ENCODE data around the gene B3GLCT.
"Not testable (repeated sequence)": the region's sequence is repeated elsewhere in the genome, so short reads cannot be mapped to it uniquely, and the experiment has no call there.

B3GLCT gene

DNA sequence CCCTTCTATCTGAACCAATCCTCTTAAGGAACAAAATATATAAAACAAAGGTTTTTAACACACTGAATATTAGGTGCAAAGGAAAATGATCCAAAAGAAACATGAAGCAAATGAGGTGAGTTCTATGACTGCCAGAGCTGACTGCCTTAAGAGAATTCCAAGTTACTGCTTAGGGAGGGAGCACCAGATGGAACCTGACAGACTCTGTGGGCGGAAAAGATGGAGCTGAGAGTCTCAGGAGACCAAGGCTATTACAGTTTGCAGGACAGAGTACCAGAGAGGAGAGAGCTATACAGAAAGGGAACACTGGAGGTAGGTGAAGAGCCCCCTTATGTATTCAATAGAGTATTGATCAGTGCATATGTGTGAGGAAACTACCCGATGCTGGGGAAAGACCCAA is 87.2 kb downstream of the B3GLCT start:
- no peak for DNase-seq

DNA sequence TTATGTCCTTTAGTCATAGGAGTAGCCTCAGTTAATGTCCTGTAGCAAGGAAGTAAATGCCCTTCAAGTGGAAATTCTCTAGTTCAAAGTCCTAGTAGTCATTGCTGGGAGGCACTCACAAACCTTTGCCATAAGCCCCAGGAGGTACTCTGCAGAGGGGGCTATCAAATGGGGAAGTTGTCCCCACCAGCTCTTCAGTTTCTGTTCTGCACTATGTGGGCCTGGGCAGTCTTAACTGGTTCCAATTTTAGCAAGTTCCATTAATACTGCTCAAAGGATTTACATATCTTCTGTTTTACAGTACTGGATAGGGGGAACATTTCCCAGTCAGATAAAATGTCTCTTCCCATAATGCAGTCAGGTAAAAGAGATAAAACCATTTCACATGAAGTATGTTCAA is 101.3 kb downstream of the B3GLCT start:
- DNase-seq = no peak

DNA sequence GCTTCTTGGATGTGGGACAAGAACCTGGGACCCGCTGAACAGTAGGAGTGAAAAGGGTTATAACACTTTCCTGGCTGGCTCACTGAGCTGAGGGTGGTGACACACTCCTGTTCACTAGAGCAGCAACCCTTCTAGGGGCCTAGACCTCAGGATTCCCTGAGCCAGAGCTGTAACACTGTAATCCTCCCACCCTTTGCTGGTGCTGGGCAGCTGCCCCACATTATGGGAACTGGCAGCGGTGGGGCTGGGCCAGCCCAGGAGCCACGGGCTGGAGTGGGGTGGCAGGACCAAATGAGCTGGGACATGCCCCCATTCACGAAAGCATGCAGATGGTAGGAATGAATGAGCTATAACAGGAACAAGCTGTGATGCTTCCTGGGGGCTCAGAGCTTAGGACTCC is 110.6 kb downstream of the B3GLCT start:
- no peak for DNase-seq

DNA sequence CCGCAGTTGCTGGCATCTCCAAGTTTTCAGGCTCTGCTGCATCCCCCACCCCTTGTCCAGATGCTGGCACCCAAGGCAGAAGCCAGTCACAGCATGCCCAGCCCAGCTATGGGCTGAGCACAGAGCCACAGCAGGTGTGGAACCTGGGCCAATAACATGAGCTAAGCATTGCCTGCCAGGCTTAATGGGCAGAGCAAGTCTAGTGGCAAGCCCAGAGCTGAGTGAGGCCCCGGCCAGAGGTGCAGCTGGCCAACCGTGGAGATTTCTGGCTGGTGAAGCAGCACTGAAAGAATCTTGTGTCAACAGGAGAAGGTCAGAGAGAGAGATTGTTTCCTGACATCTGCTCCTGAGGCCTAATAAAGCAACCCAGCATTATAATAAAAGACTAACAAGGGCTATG is 111.0 kb downstream of the B3GLCT start:
- DNase-seq = no peak

DNA sequence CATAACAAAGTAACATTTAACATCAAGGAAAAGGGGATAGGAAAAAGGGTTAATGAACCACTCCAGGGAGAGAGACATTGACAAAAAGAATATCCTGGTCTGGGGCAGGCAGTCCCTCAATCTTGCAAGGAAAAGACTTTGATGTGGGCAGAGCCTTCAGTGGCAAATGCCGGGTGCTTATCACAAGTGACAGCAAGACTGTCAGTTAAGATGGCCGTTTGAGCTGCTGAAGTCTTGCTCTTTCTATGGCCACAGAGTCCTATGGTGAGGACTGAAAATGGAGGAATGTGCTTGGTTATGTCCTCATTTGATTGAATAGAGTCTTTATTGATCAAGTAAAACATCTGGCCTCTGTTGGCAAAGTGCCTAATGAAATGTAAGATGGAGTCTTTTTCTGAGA is 112.1 kb downstream of the B3GLCT start:
- DNase-seq = no peak

DNA sequence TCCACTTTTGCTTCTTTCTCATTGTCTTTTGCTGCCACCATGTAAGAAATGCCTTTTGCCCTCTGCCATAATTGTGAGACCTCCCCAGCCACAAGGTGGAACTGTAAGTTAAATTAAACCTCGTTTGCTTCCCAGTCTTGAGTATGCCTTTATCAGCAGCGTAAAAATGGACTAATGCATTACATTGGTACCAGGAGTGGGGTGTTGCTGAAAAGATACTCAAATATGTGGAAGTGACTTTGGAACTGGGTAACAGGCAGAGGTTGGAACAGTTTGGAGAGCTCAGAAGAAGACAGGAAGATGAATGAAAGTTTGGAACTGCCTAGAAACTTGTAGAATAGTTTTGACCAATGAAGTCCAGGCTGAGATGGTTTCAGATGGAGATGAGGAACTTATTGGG is 115.2 kb downstream of the B3GLCT start:
- no peak for DNase-seq

DNA sequence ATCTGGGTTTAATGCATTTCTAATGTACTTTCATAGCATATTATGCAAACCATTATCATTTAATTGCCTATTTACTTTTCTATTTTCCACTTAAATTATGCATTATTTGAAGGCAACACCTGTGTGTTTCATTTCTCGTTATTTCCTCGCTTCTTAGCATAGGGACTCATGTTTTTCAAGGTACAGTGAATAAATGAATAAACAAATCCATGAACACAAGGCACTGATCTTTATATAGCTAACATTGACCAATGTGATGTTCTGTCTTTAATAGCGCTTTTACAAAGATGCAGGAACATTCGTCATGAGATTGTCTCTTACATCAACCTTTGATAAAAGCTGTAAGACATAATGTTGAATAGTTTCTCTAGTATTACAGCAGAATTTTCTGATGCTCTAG is 121.2 kb downstream of the B3GLCT start:
- DNase-seq = no peak

DNA sequence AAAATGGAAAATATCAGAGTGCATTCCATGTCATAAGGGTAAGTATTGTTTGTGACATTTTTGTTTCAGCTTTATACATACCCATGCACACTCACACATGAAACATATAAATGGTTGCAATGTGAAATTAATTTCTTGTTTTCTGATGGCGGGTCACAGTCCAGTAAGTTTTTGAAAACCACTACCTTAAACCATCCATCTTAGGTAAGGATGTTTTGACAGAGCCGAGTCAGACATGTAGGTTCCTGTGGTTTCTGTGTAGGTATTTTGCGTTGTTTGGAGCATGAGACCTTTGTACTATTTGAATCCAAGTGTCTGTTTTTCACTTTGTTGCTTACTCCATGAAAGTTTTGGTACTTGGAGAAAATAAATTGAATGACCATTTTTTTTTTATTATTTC is 121.7 kb downstream of the B3GLCT start:
- DNase-seq = no peak

DNA sequence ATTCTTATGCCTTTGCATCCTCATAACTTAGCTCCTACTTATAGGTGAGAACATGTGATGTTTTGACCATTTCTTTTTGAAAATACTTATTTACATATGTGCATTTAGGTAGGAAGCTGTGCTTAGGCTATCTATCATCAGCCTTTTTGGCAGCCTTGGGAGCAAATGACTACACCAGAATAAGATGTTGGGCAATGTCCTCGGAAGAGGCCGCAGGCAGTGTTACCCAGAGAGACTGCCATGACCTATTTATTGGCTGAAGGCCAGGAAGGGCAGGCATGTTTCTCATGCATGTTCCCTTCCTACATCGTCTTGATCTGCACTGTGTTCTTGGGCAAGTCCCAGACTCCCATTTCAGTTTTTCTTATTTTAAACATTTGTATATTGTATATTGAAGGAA is 122.3 kb downstream of the B3GLCT start:
- no peak for DNase-seq

DNA sequence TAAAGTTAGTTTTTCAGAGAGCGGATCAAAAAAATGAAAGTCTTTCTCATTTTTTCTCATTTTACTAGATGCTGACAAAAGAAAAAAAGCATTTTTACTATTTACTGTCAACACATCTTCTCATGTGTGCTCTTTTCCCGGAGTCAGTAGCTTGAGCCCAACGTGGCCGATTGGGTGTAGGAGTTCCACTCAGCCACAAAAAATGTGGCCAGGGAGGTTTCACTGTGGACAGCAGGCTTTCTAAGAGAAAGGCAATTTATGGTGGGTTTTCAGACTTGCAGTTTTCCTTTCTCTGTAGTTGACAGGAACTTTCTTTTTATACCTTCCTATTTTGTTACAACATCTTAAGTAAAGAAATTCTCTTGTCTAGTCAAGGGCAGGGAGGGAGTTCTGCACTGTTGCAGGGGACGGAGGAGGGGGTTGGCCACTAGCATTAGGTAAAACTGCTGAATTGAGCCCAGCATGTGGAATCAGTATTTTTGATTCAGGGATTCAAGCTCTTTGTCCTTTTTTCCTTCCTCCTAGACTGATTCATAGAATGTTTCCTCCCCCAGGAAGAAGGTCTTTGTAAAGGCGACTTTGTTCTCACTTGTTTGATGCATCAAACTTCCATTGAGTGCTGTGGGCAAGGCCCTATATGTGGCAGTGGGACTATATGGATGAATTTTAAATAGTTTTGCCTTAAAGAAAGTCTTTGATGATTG is 123.1 kb downstream of the B3GLCT start:
- DNase-seq = no peak

DNA sequence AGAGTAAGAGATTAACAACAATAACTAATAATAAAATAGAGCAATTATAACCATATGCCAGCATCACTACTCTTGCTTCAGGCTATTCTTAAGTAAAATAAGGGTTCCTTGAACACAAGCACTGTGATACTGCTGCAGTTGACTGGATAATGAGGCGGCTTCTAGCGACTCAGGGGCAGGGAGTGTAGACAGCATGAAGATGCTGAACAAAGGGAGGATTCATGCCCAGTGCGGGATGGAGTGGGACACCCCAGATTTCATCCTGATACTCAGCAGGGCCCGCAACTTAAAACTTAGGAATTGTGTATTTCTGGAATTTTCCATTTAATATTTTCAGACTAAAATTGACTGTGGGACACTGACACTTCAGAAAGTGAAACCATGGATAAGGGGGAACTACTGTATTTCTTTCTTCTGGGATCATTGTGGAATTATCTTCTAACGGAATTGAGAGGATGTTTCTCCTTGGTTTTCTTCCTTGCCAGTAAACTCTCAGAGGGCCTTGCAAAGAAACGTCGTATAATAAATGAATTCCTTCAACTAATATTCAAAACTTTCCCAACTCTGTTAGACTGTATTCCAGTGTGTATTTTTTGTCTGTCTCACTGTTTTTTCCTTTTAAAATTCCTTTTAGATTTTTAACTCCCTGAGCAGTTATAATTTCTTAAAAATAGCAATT is 127.5 kb downstream of the B3GLCT start:
- no peak for DNase-seq

DNA sequence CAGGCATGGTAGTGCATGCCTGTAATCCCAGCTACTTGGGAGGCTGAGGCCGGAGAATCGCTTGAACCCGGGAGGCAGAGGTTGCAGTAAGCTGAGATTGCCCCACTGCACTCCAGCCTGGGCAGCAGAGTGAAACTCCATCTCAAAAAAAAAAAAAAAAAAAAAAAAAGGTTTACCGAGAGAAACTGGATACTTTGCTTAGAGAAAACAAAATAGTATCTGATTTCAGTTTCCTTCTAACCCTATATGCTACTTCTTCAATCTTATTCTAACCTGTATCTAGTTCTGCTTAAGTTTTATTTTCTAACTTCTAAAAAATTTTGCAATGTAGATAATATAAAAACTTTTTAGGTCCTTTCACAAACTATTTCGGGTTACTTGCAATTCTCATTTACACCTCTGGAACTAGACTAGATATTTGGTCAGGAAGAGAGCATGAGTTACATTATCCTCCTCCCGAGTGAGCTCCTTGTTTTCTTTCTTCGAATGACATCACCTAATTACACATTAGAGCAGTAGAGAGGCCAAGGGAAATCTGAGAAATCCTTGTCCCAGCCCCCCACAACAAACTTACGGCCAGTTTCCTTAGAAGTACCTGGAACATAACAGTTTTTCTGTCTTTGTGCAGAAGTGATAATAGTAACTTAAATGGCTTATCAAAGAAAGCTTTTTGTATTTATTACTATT is 128.9 kb downstream of the B3GLCT start:
- no peak for DNase-seq

DNA sequence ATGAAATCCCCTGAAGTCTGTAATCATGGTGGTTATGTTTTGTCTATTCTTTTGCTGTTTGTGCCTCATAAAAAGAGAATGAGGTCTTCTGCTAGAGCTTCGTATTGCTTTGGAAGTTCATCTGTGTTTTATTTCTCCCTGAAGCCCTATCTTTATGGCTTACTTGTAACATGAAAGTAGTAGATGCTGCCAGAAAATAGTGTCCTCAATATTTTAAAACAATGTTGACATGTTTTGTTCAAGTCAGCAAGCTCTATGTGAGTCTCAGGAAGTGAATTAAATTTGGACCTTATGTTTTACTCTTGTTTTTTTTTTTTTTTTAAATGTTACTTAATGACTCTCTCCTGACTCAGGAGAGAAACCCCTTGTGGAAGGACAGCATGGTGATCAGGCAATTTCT is 130.5 kb downstream of the B3GLCT start:
- DNase-seq = no peak

DNA sequence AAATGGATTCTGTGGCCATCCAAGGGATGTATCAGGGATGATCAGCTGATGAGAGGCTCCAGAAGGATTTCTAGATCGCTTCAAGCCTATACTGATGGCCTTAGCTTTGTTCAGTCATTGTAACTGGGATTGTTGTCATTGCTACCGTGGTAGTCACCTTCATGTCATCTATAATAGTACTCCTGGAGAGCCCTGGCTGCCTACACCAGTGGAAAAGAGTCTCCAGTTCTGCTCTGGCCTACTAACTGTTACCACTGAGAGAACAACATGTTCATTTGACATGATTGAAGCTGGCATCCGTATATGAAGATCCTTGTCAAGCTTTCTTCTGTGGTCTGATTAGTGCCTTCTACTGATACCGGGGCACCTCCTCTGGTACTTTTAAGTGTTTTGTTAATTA is 131.3 kb downstream of the B3GLCT start:
- no peak for DNase-seq

DNA sequence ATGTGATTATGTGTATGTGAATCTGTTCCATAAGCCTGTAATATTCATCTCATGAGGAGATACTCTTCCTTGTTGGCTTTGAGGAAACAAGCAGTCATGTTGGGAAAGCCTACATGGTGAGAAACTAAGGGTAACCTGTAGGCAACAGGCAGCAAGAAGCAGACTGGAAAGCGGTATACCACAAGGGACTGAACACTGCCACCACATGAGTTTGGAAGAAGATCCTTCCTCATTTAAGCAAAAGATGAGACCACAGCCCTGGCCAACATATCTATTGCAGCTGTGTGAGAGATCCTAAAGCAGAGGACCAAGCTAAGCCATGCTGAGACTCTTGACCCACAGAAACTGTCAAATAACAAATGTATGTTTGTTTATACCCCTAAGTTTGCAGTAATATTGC is 134.8 kb downstream of the B3GLCT start:
- DNase-seq = no peak

DNA sequence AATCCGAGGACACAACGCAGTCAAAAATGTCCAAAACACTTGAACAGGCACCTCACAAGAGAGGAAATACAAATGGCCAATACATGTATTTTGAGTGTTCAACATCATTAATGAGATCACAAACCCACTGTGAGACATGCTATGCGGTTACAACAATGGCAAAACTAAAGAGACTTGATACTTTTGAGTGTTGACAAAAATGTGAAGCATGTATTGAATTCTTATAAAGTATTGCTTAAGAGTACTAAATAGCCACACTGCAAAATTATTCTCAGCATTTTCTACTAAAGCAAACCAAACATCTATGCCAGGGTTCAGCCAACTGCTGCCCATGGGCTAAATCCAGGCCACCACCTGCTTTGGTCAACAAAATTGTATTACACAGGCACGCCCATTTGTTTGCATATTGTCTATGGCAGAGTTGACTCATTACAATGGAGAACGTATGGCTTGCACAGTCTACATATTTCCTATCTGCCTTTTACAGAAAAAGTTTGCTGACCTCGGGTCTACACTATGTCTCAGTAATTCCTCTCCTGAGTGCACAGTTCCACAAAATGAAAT is 135.3 kb downstream of the B3GLCT start:
- DNase-seq = no peak

DNA sequence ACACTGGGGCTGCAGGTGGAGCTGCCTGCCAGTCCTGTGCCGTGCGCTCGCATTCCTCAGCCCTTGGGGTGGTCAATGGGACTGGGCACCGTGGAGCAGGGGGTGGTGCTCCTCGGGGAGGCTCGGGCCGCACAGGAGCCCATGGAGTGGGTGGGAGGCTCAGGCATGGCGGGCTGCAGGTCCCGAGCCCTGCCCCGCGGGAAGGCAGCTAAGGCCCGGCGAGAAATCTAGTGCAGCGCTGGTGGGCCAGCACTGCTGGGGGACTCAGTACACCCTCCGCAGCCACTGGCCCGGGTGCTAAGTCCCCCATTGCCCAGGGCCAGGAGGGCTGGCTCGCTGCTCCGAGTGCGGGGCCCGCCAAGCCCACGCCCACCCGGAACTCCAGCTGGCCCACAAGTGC is 139.8 kb downstream of the B3GLCT start:
- DNase-seq = not testable (repeated sequence)

DNA sequence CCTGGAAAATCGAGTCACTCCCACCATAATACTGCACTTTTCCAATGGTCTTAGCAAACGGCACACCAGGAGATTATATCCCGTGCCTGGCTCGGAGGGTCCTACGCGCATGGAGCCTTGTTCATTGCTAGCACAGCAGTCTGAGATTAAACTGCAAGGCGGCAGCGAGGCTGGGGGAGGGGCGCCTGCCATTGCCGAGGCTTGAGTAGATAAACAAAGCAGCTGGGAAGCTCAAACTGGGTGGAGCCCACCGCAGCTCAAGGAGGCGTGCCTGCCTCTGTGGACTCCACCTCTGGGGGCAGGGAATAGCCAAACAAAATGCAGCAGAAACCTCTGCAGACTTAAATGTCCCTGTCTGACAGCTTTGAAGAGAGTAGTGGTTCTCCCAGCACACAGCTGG is 141.1 kb downstream of the B3GLCT start:
- not testable (repeated sequence) for DNase-seq

DNA sequence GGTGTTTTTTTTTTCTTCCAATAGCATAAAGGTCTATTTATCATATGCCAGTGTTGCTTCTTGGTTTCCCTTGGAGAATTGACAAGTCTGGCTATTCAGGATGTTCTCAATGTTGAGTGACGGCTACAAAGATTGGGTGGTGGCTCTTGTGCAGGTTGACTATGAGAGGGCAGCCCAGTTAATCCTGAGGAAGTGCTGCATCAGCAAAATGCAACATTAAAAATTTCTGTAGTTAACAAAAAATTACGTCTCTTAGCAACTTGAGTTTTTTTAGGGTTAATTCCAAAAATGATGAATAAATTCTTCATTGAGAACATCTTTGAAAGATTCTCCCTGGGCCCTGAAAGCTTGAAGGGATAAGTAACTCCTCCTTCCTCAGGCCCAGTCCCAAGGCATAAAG is 147.1 kb downstream of the B3GLCT start:
- no peak for DNase-seq

DNA sequence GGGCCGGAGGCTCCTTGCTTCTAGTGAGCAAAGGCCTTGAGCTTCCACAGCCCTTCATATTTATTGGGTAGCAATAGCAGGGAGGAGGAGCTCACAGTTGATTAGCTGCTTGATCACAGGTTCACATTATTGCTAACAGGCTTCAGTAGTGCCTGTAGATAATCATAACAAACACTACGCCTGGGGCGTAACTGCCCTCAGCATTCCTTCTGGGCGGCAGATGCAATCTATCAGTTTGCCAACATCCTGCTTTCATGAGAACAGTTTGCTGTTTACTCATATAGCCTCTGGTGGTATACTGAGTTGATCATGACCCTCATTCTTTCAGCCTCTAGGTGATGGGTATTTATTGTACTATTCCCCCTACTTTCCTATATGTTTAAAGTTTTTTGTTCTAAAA is 149.4 kb downstream of the B3GLCT start:
- DNase-seq = no peak

DNA sequence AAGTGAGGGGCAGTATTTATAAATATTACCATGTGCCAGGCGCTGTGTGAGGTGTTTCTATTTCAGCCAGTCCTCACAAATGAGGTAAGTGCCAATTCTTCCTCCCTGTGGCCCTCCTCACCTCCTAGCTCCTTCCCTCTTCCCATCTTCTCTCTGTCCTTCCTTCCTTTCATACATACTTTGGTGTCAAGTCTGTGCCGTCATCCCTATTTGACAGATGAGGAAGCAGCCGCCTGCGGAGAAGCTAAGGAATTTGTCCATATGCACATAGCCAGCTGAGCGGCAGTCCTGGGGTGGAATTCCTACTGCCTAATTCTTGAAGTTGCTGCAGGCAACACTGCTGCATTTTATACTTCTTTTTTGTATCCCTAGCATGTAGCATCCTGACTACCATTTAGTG is 150.8 kb downstream of the B3GLCT start:
- no peak for DNase-seq

DNA sequence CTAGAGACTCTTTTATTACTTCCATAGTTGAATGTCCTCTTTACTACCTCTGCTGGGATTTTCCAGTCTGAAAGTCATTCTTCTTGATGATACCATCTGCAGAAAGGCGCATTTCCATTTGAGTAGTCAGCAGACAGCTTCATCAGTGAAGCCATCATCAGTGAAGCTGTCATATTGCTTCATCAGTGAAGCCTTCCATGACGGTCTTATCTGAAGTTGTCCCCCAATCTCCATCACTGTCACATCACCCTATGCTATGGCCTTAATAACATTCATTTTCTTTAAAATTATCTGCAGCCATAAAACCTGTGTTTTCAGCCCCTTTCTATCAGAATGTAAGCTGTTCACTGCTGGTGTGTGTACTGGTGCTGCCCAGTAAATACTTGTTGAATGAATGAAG is 151.6 kb downstream of the B3GLCT start:
- no peak for DNase-seq

DNA sequence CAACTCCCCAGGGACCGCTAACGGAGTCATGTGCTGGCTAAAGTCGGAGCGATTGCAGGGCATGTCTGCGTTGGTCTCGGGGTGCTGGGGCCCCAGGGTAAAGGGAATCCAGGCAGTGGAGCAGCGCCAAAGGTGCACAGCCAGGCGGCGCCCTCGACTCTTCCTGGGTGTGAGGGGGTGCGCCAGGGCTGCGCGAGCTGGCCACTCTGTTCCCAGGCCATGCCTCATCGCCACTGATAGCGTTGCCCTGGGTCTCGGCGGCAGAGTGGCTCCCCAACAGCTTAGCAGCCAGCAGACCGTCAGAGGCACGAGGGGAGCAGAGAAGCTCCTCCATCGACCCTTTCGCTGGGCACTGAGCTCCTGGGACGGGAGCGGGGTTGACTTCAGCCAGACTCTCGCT is 152.7 kb downstream of the B3GLCT start:
- no peak for DNase-seq

DNA sequence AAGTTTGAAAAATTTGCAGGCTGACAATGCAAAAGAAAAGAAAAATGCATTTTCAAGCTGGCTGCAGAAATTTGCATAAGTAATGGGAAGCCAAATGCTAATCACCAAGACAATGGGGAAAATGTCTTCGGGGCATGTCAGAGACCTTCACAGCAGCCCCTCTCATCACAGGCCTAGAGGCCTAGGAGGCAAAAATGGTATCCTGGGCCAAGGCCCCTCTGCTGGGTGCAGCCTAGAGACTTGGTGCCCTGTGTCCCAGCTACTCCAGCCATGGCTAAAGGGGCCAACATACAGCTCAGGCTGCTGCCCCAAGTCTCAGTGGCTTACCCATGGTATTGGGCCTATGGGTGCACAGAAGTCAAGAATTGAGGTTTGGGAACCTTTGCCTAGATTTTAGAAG is 155.2 kb downstream of the B3GLCT start:
- no peak for DNase-seq

Measured in T-helper 1 cell (primary cell).